Measurements from ENCODE around the gene GRHL1.

GRHL1 gene

DNA sequence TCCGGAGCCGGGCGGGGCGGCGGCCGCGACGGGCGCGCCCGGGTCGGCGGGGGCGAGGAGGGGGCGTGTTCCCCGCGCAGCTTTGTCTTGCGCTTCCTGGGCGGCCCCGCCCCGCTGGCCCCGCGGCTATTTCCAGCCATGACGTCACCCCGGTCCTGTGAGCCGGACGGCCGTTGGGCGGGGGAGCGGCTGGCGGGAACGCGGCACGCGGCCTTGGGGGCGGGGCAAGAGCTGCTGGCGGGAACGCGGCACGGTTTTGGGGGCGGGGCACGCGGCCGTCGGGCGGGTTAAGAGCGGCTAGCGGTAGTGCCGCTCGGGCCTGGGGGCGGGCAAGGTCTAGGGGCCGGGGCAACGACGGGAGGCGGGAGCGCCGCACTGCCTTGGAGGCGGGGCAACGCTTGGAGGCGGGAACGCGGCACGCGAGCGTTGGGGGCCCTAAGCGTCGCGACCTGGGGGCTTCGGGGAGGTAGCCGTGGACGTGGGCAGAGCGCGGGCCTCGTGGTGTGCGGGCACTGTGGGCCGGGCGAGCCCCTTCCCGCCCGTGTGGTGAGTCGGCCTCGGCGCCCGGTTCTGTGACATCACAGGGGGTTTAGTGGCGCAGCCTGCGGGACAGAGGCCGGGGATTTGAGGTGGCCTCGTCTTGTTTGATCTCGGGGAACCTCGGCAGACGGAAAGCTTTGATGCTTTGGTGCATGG lies 92.6 kb downstream of the GRHL1 start:
- Histone ChIP-seq H3K4me1 (peaks cover 0 to 71% (median 47%) of the 10 kb centered on the region in 4 donors), H3K27ac (peak overlapping the region; percentile 91 to 94), H3K9me3 (no peaks in the 10 kb centered on the region), H3K27me3 (no peaks in the 10 kb centered on the region), H3K4me3 (peak overlapping the region; percentile 70 to 81), H3K36me3 (peaks cover 10 to 28% (median 24%) of the 10 kb centered on the region in 3 donors)
- intact Hi-C loops (cut with DNase I; ENCODE audit: low total_unique reads) = loop anchor here (5.0 kb wide), 1 partner anchor 37 kb away; no protein-coding TSS in a partner anchor
- peak in 1 of 2 experiments; percentile 18 for TF ChIP-seq CTCF (IDR thresholded peaks at IDR 0.05)
- peak; percentile 97 to 99 for DNase-seq

DNA sequence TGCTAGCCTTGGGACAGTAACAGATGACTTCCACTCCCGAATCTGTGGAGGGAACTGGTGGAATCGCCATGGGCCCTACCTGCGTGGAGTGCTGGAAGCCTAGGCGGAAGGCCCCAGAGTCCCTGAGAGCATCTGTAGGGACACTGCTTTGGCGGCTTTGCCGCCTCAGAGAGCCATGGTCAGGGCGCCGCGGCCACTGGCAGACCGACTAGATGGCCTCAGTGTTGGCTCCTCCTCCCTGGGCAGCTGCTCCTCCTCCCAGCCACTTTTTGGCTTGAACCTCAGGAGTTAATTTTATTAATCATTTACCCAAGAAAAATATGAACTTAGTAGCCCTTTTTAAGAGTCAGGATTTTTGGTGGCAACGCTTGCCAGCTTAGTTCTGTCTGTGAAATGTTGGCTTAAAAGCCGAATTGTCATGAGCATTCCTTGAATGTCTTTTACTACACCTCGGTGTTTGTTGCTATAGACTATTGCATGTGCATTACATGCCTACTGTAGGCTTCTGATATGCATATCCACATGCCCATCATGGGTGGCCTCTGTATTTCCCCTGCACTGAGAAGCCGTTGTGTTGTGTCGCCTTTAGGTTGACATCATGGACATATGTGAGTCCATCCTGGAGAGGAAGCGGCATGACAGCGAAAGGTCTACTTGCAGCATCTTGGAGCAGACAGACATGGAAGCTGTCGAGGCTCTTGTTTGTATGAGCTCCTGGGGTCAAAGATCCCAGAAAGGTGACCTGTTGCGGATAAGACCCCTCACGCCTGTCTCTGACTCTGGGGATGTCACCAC lies 94.3 kb downstream of the GRHL1 start:
- Histone ChIP-seq H3K4me1 (peaks cover 0 to 67% (median 50%) of the 10 kb centered on the region in 4 donors), H3K27ac (peak overlapping the region; percentile 91 to 94), H3K9me3 (no peaks in the 10 kb centered on the region), H3K36me3 (peaks cover 14 to 42% (median 24%) of the 10 kb centered on the region in 3 donors), H3K4me3 (no peak overlapping the region), H3K27me3 (no peaks in the 10 kb centered on the region)
- intact Hi-C loops (cut with DNase I; ENCODE audit: low total_unique reads) = loop anchor here (5.0 kb wide), 1 partner anchor 233 kb away; no protein-coding TSS in a partner anchor
- no peak for DNase-seq
- TF ChIP-seq CTCF (IDR thresholded peaks at IDR 0.05) = no peak

DNA sequence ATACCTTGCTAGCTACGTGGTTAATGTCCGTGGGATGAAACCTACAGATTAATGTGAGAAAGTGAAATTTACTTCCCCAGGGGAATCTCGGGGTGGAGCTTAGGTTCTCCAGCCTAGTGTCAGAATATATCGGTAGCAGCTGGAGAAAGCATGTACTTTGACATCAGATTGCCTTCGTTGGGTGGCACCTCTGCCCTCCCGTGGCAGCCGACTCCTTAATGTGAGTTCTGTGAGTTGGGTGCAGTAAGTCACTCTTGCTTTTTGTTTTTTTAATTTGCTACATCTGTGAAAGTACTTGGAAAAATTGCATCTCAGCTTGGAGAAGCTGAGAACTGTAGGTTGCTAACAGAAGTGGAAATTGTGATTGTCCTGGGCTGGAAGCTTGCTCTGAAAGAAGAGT lies 95.4 kb downstream of the GRHL1 start:
- DNase-seq = no peak
- TF ChIP-seq CTCF (IDR thresholded peaks at IDR 0.05) = no peak
- H3K27me3 ChIP-seq = no peaks in the 10 kb centered on the region
- H3K36me3 ChIP-seq = peaks cover 14 to 53% (median 34%) of the 10 kb centered on the region in 3 donors
- intact Hi-C loops (cut with DNase I; ENCODE audit: low total_unique reads) = loop anchor here (5.0 kb wide), 1 partner anchor 235 kb away; no protein-coding TSS in a partner anchor
- no peak overlapping the region for H3K4me3 ChIP-seq
- peak overlapping the region; percentile 5 to 94 for H3K27ac ChIP-seq
- no peaks in the 10 kb centered on the region for H3K9me3 ChIP-seq
- peaks cover 0 to 60% (median 47%) of the 10 kb centered on the region in 4 donors for H3K4me1 ChIP-seq

DNA sequence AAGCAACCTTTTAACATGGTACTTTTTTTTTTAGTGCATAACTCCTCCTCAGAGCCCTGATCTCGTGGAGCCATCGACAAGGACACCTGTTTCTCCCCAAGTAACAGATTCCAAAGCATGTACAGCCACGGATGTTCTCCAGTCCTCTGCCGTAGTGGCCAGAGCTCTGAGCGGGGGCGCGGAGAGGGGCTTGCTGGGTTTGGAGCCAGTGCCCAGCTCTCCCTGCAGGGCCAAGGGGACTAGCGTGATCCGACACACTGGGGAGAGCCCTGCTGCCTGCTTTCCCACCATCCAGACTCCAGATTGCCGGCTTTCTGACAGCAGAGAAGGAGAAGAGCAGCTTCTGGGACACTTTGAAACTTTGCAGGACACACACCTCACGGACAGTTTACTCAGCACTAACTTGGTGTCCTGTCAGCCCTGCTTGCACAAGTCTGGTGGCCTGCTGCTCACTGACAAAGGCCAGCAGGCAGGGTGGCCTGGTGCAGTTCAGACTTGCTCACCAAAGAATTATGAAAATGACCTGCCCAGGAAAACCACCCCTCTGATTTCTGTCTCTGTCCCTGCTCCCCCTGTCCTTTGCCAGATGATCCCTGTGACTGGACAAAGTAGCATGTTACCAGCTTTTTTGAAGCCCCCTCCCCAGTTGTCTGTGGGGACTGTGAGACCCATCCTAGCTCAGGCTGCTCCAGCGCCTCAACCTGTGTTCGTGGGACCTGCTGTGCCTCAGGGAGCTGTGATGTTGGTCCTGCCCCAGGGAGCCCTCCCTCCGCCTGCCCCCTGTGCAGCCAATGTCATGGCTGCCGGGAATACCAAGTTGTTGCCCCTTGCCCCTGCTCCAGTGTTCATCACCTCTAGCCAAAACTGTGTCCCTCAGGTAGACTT lies 96.4 kb downstream of the GRHL1 start:
- Histone ChIP-seq H3K4me1 (peaks cover 0 to 52% (median 39%) of the 10 kb centered on the region in 4 donors), H3K36me3 (peaks cover 20 to 62% (median 41%) of the 10 kb centered on the region in 3 donors)

More for the DNA sequence above, 96.4 kb downstream of the GRHL1 start:
- peak overlapping the region; percentile 5 to 41 for H3K27ac ChIP-seq
- H3K27me3 ChIP-seq = no peaks in the 10 kb centered on the region
- no peak for DNase-seq
- no peak for TF ChIP-seq CTCF (IDR thresholded peaks at IDR 0.05)
- H3K9me3 ChIP-seq = no peaks in the 10 kb centered on the region
- no peak overlapping the region for H3K4me3 ChIP-seq
- intact Hi-C loops (cut with DNase I; ENCODE audit: low total_unique reads) = loop anchor here (2.0 to 5.0 kb wide), 2 partner anchors 63 to 236 kb away; no protein-coding TSS in a partner anchor
